Measurements from ENCODE around the gene NUB1.

NUB1 gene

DNA sequence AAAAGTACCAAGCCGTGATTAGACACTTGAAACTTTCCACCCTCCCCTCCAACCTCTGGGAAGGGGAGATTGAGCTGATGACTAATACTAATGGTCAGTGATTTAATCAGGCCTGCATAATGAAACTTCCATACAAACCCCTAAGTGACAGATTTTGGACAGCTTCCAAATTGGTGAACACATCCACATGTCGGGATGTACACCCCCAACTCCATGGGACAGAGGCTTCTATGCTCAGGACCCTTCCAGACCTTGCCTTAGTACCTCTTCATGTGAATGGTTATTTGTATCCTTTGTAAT lies 4.8 kb downstream of the NUB1 start:
- H3K27me3 ChIP-seq (ENCODE audit: control insufficient read depth, insufficient read depth, low read length), result no peaks in the 10 kb centered on the region
- no peak overlapping the region for H3K4me3 ChIP-seq (ENCODE audit: low read depth, low read length)
- no peaks in the 10 kb centered on the region for H3K9me3 ChIP-seq (ENCODE audit: control insufficient read depth, insufficient read depth, low read length)
- 0 out of 2 replicates have a peak, but pooled peaks cover 3% of the 10 kb centered on the region for H3K4me1 ChIP-seq (ENCODE audit: control insufficient read depth, insufficient read depth, low read length)
- no peak overlapping the region for H3K27ac ChIP-seq (ENCODE audit: low read depth, low read length)
- H3K9ac ChIP-seq (ENCODE audit: low read depth, low read length), result no peak overlapping the region
- H3K36me3 ChIP-seq (ENCODE audit: control insufficient read depth, insufficient read depth, low read length), result peaks cover 26% of the 10 kb centered on the region

GRCh38 chr7:151347200-151347599 lies 5.6 kb downstream of the NUB1 start:
- no peak overlapping the region for H3K27ac ChIP-seq (ENCODE audit: low read depth, low read length)
- no peaks in the 10 kb centered on the region for H3K27me3 ChIP-seq (ENCODE audit: control insufficient read depth, insufficient read depth, low read length)
- peaks cover 34% of the 10 kb centered on the region for H3K36me3 ChIP-seq (ENCODE audit: control insufficient read depth, insufficient read depth, low read length)
- H3K4me3 ChIP-seq (ENCODE audit: low read depth, low read length), result no peak overlapping the region
- H3K9ac ChIP-seq (ENCODE audit: low read depth, low read length), result no peak overlapping the region
- H3K9me3 ChIP-seq (ENCODE audit: control insufficient read depth, insufficient read depth, low read length), result no peaks in the 10 kb centered on the region
- H3K4me1 ChIP-seq (ENCODE audit: control insufficient read depth, insufficient read depth, low read length), result 0 out of 2 replicates have a peak, but pooled peaks cover 3% of the 10 kb centered on the region

DNA sequence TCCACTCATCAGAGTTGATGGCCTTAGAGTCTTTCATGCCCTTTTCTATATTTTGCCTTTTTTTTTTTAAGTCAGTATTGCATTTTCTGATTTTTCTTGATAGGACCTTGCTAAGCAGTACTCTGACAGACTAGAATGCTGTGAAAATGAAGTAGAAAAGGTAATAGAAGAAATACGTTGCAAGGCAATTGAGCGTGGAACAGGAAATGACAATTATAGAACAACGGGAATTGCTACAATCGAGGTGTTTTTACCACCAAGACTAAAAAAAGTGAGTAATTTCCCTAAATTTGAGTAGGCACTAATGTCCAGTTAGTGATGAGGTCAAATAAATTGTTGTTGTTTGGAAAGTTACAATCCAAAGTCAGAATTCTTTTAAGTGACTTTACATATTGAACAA lies 7.4 kb downstream of the NUB1 start:
- H3K9me3 ChIP-seq (ENCODE audit: control insufficient read depth, insufficient read depth, low read length), result no peaks in the 10 kb centered on the region
- H3K4me3 ChIP-seq (ENCODE audit: low read depth, low read length), result no peak overlapping the region
- H3K9ac ChIP-seq (ENCODE audit: low read depth, low read length), result no peak overlapping the region
- no peaks in the 10 kb centered on the region for H3K27me3 ChIP-seq (ENCODE audit: control insufficient read depth, insufficient read depth, low read length)
- H3K4me1 ChIP-seq (ENCODE audit: control insufficient read depth, insufficient read depth, low read length), result no peaks in the 10 kb centered on the region
- H3K36me3 ChIP-seq (ENCODE audit: control insufficient read depth, insufficient read depth, low read length), result peaks cover 52% of the 10 kb centered on the region
- no peak overlapping the region for H3K27ac ChIP-seq (ENCODE audit: low read depth, low read length)

DNA sequence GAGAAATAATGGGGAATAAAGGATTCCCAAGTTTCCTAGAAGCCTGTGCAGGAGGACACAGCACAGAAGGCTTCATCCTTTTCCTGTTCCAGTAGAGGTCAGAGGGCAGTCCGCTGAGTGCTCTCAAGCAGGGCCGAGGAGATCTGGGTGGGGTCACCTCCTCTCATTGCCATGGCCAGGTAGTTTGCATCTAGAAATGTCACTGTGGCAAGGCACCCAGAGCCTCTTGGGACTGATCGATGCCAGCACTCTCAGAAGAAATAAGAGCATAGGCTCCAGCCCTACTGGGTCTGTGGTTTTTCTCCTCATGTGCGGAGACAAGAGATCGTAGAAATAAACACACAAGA lies 7.9 kb downstream of the NUB1 start:
- Histone ChIP-seq H3K4me1 (ENCODE audit: control insufficient read depth, insufficient read depth, low read length) (no peaks in the 10 kb centered on the region), H3K4me3 (ENCODE audit: low read depth, low read length) (no peak overlapping the region), H3K36me3 (ENCODE audit: control insufficient read depth, insufficient read depth, low read length) (peaks cover 54% of the 10 kb centered on the region), H3K9ac (ENCODE audit: low read depth, low read length) (no peak overlapping the region), H3K9me3 (ENCODE audit: control insufficient read depth, insufficient read depth, low read length) (no peaks in the 10 kb centered on the region), H3K27me3 (ENCODE audit: control insufficient read depth, insufficient read depth, low read length) (no peaks in the 10 kb centered on the region), H3K27ac (ENCODE audit: low read depth, low read length) (no peak overlapping the region)

GRCh38 chr7:151351027-151351426 lies 9.4 kb downstream of the NUB1 start:
- Histone ChIP-seq H3K27me3 (ENCODE audit: control insufficient read depth, insufficient read depth, low read length) (no peaks in the 10 kb centered on the region), H3K4me3 (ENCODE audit: low read depth, low read length) (no peak overlapping the region), H3K27ac (ENCODE audit: low read depth, low read length) (no peak overlapping the region), H3K9me3 (ENCODE audit: control insufficient read depth, insufficient read depth, low read length) (no peaks in the 10 kb centered on the region), H3K36me3 (ENCODE audit: control insufficient read depth, insufficient read depth, low read length) (peaks cover 58% of the 10 kb centered on the region), H3K9ac (ENCODE audit: low read depth, low read length) (no peak overlapping the region), H3K4me1 (ENCODE audit: control insufficient read depth, insufficient read depth, low read length) (no peaks in the 10 kb centered on the region)

DNA sequence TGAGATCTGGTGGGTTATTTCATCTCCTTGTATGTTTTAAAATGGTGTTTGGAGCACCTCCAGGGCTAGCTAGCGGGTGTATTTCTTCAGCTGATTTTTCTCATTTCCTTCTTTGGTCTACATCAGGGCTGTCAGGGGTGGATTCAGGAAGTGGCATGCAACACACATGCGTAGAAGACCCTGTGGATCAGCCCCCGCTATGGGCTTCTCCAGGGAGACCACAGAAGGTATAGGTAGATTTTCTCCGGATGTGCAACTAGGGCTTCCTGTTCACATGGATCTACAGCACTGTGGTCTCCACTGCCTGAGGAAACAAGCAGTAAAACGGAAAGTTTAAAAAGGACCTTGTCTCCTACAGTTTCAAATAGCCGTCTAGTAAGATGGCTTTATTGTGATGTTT lies 10.4 kb downstream of the NUB1 start:
- Histone ChIP-seq H3K36me3 (ENCODE audit: control insufficient read depth, insufficient read depth, low read length) (peaks cover 55% of the 10 kb centered on the region), H3K4me3 (ENCODE audit: low read depth, low read length) (no peak overlapping the region), H3K4me1 (ENCODE audit: control insufficient read depth, insufficient read depth, low read length) (no peaks in the 10 kb centered on the region), H3K27ac (ENCODE audit: low read depth, low read length) (no peak overlapping the region), H3K27me3 (ENCODE audit: control insufficient read depth, insufficient read depth, low read length) (no peaks in the 10 kb centered on the region), H3K9me3 (ENCODE audit: control insufficient read depth, insufficient read depth, low read length) (no peaks in the 10 kb centered on the region), H3K9ac (ENCODE audit: low read depth, low read length) (no peak overlapping the region)

- Histone ChIP-seq H3K9me3 (ENCODE audit: control insufficient read depth, insufficient read depth, low read length) (no peaks in the 10 kb centered on the region), H3K36me3 (ENCODE audit: control insufficient read depth, insufficient read depth, low read length) (peaks cover 59% of the 10 kb centered on the region), H3K27me3 (ENCODE audit: control insufficient read depth, insufficient read depth, low read length) (no peaks in the 10 kb centered on the region), H3K4me3 (ENCODE audit: low read depth, low read length) (no peak overlapping the region), H3K9ac (ENCODE audit: low read depth, low read length) (no peak overlapping the region), H3K4me1 (ENCODE audit: control insufficient read depth, insufficient read depth, low read length) (no peaks in the 10 kb centered on the region), H3K27ac (ENCODE audit: low read depth, low read length) (no peak overlapping the region)
These were observed 10.9 kb downstream of the NUB1 start for GRCh38 chr7:151352512-151352911.

DNA sequence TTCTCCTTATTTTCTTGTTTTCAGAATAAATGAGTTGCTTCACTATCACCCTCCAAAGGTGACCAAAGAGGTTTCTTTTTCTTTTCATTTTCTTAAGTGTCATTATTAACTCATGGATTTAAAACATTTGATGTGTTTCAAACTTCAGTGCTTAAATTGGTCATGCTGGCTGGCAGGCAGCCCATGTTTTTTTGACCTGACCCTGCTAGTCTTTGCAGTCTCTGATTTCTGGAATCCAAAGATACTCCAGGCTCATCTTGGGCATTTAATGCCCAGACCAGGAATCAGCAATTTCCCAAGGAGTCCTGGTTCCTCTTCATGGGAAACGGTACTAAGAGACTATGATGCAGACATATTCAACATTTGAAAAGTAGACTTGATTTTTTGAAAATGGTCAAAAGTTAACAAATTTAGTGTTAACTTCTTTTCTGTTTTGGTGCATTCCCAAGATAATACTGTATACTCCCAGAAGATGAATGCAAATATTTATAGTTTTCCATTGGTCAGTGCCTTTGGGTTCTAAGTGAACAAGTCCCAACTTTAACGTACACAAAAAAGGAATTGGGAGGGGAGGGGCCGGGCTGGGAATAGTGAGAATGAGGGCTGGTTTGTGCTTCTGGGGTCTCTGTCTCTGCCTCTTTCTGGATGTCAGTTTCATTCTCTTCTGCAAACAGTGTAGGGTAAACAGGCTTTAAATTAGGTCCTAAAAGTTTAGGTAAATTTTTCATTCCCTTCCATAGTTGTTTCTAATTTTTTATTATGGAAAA lies 19.8 kb downstream of the NUB1 start:
- Histone ChIP-seq H3K9me3 (ENCODE audit: control insufficient read depth, insufficient read depth, low read length) (no peaks in the 10 kb centered on the region), H3K9ac (ENCODE audit: low read depth, low read length) (no peak overlapping the region), H3K36me3 (ENCODE audit: control insufficient read depth, insufficient read depth, low read length) (peaks cover 43% of the 10 kb centered on the region), H3K4me1 (ENCODE audit: control insufficient read depth, insufficient read depth, low read length) (no peaks in the 10 kb centered on the region), H3K27me3 (ENCODE audit: control insufficient read depth, insufficient read depth, low read length) (no peaks in the 10 kb centered on the region), H3K4me3 (ENCODE audit: low read depth, low read length) (no peak overlapping the region), H3K27ac (ENCODE audit: low read depth, low read length) (no peak overlapping the region)

DNA sequence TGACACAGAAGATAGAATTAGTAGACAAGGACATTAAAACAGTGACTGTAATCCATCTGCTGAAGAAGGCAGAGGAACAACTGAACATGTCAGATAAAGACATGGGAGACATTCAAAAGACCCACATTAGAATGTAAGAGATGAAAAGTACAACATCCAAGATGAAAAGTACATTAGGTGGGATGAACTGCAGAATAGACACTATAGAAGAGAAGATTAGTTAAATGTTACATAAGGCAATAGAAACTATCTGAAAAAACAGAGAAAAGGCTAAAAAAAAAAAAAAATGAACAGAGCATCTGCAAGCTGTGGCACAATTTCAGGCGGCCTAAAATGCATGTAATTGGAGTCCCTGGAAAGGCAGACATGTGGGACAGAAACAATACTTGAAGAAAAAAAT lies 21.6 kb downstream of the NUB1 start:
- H3K27ac ChIP-seq (ENCODE audit: low read depth, low read length), result no peak overlapping the region
- H3K9ac ChIP-seq (ENCODE audit: low read depth, low read length), result no peak overlapping the region

DNA sequence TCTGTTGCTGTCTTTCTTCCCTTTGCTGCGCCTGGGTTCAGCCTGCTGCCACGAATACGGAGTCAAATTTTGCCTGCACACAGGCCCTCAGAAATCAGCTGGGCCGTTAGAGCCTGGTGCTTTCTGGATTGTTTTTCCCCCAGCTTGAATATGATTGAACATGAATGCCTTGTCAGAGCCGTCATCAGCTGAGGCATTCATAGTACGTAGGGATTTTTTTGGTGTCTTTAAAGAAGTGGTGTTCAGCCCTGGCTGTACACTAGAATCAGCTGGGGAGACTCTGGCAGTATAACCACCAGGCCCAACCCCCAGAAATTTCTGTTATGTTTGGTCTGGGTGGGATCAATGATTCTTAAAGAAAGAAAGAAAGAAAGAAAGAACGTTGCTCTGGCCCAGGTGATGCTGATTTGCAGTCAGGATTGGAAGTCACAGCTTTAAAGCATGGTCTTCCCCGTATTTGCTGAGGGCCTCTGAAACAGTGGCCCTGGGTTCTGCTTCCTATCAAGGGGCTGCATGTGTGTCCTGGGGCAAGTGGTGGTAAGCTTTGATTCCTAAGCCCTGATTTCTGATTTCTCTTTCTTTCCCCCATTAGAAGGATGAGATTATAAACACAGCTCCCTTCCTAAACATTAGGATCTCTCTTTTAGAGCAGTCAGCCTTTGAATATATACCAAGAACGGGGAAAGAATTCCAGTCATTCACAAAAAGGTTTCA lies 24.7 kb downstream of the NUB1 start:
- Histone ChIP-seq H3K27ac (ENCODE audit: low read depth, low read length) (no peak overlapping the region), H3K4me1 (ENCODE audit: control insufficient read depth, insufficient read depth, low read length) (peaks cover 3% of the 10 kb centered on the region; the same call in 1 of the 2 replicates), H3K9me3 (ENCODE audit: control insufficient read depth, insufficient read depth, low read length) (no peaks in the 10 kb centered on the region), H3K36me3 (ENCODE audit: control insufficient read depth, insufficient read depth, low read length) (peaks cover 26% of the 10 kb centered on the region), H3K4me3 (ENCODE audit: low read depth, low read length) (no peak overlapping the region), H3K9ac (ENCODE audit: low read depth, low read length) (no peak overlapping the region), H3K27me3 (ENCODE audit: control insufficient read depth, insufficient read depth, low read length) (no peaks in the 10 kb centered on the region)

More for the DNA sequence above, 21.6 kb downstream of the NUB1 start:
- Histone ChIP-seq H3K27me3 (ENCODE audit: control insufficient read depth, insufficient read depth, low read length) (no peaks in the 10 kb centered on the region), H3K36me3 (ENCODE audit: control insufficient read depth, insufficient read depth, low read length) (peaks cover 35% of the 10 kb centered on the region), H3K4me1 (ENCODE audit: control insufficient read depth, insufficient read depth, low read length) (no peaks in the 10 kb centered on the region; the same call in 1 of the 2 replicates), H3K4me3 (ENCODE audit: low read depth, low read length) (no peak overlapping the region), H3K9me3 (ENCODE audit: control insufficient read depth, insufficient read depth, low read length) (no peaks in the 10 kb centered on the region)

GRCh38 chr7:151366880-151367222 lies 25.2 kb downstream of the NUB1 start:
- no peak overlapping the region for H3K4me3 ChIP-seq (ENCODE audit: low read depth, low read length)
- H3K9me3 ChIP-seq (ENCODE audit: control insufficient read depth, insufficient read depth, low read length), result no peaks in the 10 kb centered on the region
- H3K9ac ChIP-seq (ENCODE audit: low read depth, low read length), result no peak overlapping the region
- H3K27ac ChIP-seq (ENCODE audit: low read depth, low read length), result no peak overlapping the region
- H3K36me3 ChIP-seq (ENCODE audit: control insufficient read depth, insufficient read depth, low read length), result peaks cover 20% of the 10 kb centered on the region
- H3K27me3 ChIP-seq (ENCODE audit: control insufficient read depth, insufficient read depth, low read length), result no peaks in the 10 kb centered on the region
- peaks cover 3% of the 10 kb centered on the region; the same call in 1 of the 2 replicates for H3K4me1 ChIP-seq (ENCODE audit: control insufficient read depth, insufficient read depth, low read length)

Data from HUES48 (cell line).